ENCODE results near the gene PGM3.

The PGM3 gene

GRCh38 chr6:83119742-83120300 is 73.2 kb downstream of the PGM3 start:
- DNase-seq, result no peak

GRCh38 chr6:83117802-83118201 is 75.3 kb downstream of the PGM3 start:
- DNase-seq, result no peak

All from amygdala (tissue), 56 donors.